Measurements from ENCODE around the gene KLF18. TPM values are rescaled to one million over a fixed set of nuclear protein-coding genes. Genes with fewer than 3 reads are reported as not detected.
"Not testable (repeated sequence)": the region's sequence is repeated elsewhere in the genome, so short reads cannot be mapped to it uniquely, and the experiment has no call there.

Gene KLF18
- total RNA-seq, 1 donor from 2014 or later, result not detected

DNA sequence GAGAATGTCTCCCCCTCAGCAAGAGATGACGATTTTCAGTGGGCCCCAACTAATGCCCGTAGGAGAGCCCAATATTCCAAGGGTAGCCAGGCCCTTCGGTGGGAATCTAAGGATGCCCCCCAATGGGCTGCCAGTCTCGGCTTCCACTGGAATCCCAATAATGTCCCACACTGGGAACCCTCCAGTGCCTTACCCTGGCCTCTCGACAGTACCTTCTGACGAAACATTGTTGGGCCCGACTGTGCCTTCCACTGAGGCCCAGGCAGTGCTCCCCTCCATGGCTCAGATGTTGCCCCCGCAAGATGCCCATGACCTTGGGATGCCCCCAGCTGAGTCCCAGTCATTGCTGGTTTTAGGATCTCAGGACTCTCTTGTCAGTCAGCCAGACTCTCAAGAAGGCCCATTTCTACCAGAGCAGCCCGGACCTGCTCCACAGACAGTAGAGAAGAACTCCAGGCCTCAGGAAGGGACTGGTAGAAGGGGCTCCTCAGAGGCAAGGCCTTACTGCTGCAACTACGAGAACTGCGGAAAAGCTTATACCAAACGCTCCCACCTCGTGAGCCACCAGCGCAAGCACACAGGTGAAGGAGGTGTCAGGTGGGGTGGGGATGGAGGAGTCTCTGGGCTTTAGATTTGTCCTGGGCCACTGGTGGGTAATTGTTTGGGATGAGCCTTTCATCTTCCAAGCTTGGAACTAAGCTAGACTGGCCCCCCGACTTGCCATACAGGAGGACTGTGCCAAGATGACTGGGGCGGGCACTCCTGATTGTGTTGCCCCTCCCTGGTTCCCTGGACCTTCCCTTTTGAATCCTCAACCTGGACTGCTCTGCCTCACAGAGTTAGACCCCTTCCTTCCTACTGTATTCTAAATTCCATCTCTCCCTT, 11.6 kb downstream of the KLF18 start:
- DNase-seq (ENCODE audit: low spot score), result no peak

DNA sequence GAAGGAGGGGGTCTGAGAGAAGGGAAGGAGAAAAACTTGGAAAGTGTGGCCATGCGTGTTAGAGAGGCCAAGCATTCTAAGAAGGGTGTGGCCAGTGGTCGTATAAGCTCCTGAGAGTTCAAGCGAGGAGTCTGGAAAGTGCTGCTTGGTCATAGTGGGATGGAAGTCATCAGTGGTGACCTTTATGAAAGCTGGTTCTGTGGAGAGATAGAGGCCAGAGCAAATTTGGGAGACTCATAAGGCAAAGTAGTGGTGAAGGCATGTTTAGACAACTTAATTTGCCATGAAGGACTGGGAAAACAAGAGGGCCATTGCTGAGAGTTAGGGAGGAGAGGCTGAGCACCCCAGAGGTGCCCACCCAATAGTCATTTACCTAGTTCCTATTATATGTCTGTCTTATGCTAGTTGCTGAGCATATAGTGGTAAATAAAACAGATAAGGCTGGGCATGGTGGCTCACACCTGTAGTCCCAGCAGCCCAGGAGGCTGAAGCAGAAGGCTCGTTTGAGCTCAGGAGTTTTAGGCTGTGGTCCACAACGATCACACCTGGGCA, 21.0 kb downstream of the KLF18 start:
- no peak for DNase-seq (ENCODE audit: low spot score)
- intact Hi-C loops (cut with DNase I), result no loop called here

More for the DNA sequence above, 11.6 kb downstream of the KLF18 start:
- intact Hi-C loops (cut with DNase I), result no loop called here

DNA sequence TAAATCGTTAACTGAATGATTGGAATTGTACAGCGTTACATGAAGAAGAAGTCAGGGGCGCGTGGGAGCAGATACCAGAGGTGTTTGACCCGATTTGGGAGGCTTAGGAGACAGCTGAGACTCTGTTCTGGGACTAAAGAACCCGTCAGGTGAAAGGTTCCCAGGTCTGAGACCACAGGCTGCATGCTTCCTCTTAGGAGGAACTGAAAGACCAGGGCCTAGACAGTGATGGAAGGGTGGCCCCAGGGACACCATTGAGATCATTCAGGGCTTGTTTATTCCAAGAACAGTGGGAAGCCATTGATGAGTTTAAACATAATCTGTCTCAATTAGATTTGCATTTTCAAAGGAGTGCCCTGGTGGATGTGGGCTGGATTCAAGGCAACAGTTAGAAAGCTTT, 21.9 kb downstream of the KLF18 start:
- DNase-seq (ENCODE audit: low spot score), result no peak
- intact Hi-C loops (cut with DNase I), result no loop called here

DNA sequence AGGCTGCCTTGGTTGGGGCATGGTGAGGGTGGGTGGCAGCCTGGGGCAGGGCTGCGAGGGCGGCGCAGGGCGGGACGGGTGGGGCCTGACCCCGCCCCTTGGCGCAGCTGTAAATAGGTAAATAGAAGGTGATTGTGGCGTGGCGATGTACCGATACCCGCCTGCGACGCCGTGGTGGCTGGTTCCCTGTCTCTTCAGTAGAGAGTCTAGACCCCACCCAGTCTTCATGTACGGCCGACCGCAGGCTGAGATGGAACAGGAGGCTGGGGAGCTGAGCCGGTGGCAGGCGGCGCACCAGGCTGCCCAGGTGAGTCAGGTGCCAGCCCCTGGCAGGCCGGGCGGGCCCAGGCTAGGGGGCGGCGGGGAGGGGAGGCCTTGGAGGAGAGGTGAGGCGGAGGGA, 22.7 kb downstream of the KLF18 start, which contains the start of gene KLF17:
Gene KLF17 (plus strand): TSS at position 140 of the 400 bp plus-strand sequence. CDS start 87 bp downstream, at position 227.
- no peak for DNase-seq (ENCODE audit: low spot score)
- intact Hi-C loops (cut with DNase I), result no loop called here

DNA sequence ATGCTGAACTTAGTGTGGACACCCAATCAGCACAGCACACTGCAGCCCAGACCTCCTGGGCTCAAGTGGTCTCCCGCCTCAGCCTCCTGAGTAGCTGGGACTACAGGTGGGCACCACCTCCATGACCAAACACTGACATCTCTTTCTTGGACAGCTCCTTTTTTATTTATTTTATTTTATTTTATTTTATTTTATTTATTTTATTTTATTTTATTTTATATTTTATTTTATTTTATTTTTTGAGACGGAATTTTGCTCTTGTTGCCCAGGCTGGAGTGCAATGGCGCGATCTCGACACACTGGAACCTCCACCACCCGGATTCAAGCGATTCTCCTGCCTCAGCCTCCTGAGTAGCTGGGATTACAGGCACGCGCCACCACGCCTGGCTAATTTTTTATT, 24.2 kb downstream of the KLF18 start:
- intact Hi-C loops (cut with DNase I); DNase-seq (ENCODE audit: low spot score): not testable (repeated sequence)

DNA sequence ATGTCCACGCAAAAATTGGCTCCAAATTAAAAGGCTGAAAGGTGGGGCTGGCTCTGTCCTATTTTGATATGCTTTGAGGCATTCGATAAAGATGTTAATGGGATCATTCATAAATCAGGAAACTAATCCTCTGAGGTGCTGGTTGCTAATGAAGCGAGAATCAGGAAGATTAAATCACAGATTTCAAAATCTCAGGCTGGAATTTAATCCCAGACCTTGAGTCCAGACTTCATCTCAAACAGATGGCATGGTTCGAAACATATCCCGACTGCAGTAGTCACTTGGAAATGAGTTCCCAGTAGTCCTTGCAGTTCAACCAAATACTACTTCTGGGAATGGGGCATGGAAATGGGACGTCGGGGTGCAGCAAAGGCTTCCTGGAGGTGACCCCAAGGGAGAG, 27.3 kb downstream of the KLF18 start:
- intact Hi-C loops (cut with DNase I), result no loop called here

DNA sequence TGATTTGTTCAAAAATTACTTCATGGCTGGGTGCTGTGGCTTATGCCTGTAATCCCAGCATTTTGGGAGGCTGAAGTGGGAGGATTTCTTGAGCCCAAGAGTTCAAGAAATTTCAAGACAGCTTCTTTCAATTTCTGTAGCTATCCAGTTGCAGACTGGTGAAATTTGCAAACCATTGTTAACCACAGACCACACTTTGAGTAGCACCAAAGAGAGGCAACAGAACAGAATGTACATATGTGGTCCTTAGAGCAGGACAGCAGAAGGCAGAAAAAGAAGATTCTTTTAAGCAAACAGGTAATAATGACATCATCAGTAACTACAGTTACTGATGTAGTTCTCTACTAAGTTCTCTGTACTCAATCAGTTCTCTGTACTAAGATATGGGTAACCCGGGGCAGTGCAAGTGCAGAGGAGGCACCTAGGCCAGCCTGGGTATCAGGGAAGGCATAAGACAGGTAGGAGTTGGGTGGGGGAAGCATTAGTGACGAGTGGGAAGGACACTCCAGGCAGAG, 28.3 kb downstream of the KLF18 start:
- intact Hi-C loops (cut with DNase I), result no loop called here
- peak; percentile 15 for DNase-seq (ENCODE audit: low spot score)

More for the DNA sequence above, 27.3 kb downstream of the KLF18 start:
- no peak for DNase-seq (ENCODE audit: low spot score)

DNA sequence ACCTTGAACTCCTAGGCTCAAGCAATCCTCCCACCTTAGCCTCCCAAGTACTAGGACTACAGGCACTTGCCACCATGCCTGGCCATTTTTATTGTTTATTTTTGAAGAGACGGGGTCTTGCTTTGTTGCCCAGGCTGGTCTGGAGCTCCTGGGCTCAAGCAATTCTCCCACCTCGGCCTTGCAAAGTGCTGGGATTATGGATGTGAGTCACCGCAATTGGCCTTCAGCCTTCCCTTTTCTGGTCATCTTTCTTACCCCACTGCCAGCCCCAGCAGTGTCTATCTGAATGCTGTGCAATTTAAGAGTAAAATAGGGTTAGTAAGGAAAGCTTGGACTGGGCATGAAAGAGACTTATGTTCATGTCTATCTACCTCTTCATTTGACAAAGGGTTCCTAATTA, 28.9 kb downstream of the KLF18 start:
- peak; percentile 20 for DNase-seq (ENCODE audit: low spot score)
- intact Hi-C loops (cut with DNase I), result no loop called here

DNA sequence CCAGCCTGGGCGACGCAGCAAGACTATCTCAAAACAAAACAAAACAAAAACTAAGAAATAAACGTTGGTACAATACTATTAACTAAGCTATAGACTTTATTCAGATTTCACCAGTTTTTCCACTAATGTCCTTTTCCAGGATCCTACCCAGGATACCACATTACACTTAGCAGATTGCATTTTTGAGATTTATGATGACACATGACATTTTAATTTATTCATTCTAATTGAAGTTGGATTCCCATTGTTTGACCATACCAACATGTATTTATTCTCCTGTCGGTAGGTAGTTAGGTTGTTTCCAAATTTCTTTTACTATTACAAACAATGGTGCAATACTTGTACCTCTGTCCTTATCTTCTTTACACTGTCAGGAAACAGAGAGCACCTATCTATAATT, 29.6 kb downstream of the KLF18 start:
- intact Hi-C loops (cut with DNase I), result no loop called here

DNA sequence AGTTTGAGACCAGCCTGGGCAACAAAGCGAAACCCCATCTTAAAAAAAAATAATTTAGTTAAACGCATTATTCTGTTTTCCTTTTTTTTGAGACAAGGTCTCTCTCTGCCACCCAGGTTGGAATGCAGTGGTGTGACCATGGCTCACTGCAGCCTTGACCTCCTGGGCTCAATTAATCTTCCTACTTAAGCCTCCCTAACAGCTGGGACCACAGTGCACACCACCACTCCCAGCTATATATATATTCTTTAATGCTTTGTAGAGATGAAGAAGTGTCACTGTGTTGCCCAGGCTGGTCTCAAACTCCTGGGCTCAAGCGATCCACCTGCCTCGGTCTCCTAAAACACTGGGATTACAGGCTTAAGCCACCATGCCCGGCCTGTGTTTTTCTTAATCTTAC, 30.5 kb downstream of the KLF18 start:
- no peak for DNase-seq (ENCODE audit: low spot score)
- intact Hi-C loops (cut with DNase I), result no loop called here

More for the DNA sequence above, 29.6 kb downstream of the KLF18 start:
- DNase-seq (ENCODE audit: low spot score), result no peak

DNA sequence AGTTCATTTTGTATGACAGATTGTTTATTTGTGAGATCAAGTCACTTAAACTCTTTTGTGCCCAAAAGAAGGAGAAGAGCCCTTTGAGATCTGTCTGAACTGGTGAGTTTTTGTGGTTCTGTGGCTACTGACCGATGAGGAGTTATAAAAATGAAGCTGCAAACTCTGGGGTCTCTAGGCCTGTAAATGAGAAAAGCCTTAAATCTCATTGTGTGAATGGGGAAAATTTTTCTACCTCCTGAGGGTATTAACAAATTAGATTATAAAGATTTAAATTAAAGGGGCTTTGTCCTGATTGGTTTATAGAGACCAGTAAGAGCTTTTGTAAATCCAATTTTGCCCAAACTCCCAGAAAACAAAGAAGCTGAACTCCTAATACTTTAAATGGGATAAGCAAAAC, 32.5 kb downstream of the KLF18 start:
- intact Hi-C loops (cut with DNase I), result no loop called here
- DNase-seq (ENCODE audit: low spot score), result no peak

DNA sequence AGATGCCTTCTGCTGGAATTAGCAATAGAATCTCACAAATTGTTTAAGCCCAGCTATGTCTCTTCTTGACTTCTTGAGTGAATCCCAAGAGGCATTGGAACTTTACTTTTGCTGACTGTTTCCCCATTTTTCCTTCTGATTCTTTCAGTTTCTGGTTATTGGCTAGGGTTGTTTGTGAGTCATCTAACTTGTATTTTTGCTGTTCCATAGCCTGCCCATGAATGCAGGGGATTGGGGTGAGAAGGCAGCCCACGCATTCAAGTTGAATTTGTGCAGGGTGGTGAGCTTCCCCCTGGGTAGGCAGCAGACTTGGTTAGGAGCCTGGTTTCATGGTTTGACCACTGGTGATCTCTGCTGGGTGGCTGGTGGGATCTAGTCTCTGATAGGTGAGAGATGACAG, 33.2 kb downstream of the KLF18 start:
- DNase-seq (ENCODE audit: low spot score), result peak; percentile 38
- intact Hi-C loops (cut with DNase I), result no loop called here

DNA sequence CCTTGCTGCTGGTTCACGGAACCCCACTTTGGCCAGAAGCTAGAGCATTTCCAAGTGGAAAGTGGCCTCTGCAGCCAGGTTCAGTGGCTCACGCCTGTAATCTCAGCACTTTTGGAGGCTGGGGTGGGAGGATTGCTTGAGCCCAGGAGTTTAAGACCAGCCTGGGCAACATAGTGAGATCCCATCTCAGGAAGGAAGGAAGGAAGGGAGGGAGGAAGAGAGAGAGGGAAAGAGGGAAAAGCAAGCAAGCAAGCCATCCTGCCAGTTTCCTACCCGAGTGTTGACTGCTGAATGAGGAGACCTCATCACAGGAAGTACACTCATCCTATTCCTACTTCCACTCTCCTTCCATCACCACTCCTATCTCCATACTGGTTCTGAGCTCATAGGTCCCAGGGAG, 35.6 kb downstream of the KLF18 start:
- intact Hi-C loops (cut with DNase I), result no loop called here
- no peak for DNase-seq (ENCODE audit: low spot score)

DNA sequence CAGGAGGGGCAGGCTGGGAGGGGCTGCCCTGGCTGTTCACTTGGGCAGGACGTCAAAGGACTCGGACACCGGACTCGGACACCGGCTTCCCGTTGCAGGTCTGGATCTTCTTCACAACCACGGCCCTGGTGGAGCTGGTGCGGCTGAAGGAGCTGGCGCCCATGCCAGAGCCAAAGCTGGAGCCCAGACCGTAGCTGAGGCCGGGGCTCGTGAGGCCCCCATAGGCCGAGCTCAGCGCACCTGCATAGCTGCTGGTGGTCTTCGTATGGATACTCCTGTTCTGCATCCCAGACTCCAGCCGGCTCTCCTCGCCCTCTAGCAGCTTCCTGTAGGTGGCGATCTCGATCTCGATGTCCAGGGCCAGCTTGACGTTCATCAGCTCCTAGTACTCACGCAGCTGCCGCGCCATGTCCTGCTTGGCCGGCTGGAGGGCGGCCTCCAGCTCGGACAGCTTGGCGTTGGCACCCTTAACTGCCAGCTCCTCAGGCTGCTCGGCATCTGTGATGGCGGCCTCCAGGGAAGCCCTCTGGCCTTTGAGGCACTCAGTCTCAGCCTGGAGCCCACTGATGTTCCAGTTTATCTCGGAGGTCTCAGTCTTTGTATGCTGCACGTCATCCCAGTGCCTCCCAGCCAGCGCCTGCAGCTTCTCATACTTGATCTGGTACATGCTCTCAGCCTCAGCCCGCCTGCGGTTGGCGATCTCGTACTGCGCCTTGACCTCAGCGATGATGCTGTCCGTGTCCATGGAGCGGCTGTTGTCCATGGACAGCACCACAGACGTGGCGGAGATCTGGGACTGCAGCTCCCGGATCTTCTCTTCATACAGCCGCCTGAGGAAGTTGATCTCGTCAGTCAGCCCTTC, 37.9 kb downstream of the KLF18 start:
- intact Hi-C loops (cut with DNase I), result no loop called here
- DNase-seq (ENCODE audit: low spot score), result no peak

DNA sequence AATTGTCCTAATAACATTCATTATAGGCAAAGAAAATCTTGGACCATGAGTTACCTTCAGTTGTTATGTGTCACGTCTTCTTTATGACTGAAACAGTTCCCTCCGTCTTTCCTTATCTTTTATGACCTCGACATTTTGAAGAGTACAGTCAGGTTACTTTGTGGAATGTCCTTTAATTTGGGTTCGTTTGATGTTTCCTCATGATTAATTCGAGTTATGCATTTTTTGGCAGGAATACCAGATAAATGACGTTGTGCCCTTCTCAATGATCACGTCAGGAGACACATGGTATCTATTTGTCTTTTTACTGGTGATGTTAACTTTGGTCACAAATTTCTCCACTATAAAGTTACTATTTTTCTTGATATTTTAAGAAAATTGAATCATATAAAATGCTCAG, 40.1 kb downstream of the KLF18 start:
- intact Hi-C loops (cut with DNase I), result no loop called here
- DNase-seq (ENCODE audit: low spot score), result no peak

DNA sequence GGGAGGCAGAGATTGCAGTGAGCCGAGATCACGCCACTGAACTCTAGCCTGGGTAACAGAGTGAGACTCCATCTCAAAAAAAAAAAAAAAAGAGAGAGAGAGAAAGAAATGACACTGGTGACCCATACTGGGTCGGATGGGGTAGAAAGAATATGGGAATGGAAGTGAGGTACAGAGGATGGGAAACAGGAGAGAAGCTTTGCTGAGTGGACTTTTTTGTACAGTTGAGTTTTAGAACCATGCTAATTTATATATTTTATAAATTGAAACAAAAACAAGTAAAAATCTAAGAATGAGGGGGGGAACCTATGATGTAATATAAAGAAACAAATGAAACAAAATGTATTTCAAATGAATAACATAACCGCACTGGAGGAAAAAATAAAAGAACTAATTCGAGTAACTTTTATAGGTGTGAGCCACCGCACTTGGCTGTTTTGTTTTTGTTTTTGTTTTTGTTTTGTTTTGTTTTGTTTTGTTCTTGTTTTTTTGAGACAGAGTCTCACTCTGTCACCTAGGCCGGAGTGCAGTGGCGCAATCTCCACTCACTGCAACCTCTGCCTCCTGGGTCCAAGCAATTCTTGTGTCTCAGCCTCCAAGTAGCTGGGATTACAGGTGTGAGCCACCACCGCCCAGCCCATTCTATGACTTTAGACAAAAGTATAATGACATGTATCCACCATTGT, 41.1 kb downstream of the KLF18 start:
- no peak for DNase-seq (ENCODE audit: low spot score)
- intact Hi-C loops (cut with DNase I), result no loop called here

DNA sequence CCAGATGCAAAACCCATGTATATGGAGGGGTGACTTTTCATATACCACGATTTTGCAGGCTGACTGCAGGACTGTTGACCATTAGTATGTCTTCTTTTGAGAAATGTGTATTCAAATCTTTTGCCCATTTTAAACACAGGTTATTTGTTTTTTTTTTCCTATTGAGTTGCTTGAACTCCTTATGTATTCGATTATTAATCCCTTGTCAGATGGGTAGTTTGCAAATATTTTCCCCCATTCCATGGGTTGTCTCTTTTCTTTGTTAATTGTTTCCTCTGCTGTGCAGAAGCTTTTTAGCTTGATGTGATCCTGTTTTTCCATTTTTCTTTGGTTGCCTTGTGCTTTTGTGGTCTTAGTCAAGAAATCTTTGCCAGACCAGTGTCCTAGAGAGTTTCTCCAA, 47.4 kb downstream of the KLF18 start:
- DNase-seq (ENCODE audit: low spot score), result no peak
- intact Hi-C loops (cut with DNase I), result no loop called here

DNA sequence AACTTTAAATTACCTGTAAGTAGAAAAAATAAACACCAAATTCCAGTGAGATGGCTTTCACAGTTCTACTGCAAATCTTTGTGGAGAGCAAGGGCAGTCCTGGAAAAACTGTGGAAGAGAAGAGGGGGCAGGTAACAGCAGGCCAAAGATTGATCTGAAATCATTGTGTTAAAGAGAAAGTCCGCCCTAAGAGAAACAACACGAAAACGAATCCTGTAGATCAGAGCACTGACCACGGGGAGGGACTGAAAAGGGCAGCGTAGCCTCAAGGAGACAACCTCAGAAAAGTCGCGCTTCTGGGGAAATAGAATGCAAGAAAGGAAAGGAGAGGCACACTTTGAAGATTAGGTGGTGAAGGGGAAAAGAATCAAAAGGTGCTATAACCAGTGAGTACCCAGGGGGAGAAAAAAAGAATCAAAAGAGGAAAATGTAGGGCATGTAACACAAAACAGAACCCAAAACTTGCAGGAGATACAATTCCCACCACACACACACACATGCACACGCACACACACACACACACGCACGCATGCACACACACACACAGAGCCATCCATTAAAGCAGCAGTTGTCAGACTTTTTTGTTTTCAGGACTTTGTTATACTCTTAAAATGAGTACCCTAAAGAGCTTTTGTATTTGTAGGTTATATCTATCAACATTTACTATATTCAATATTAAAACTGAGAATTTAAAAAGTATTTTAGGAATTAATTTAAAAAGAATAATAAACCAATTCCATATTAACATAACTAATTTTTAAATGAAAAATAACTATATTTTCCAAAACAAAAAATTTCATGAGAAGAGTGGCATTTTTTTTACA, 50.8 kb downstream of the KLF18 start:
- no peak for DNase-seq (ENCODE audit: low spot score)
- intact Hi-C loops (cut with DNase I), result no loop called here
